Keratinocyte (primary cell): Measurements from ENCODE around the gene PHF23. TPM values are rescaled to one million over a fixed set of nuclear protein-coding genes. Genes with fewer than 3 reads are reported as not detected.

Experiments used
- DNase-seq: peaks from one replicate; pipeline ENCODE4 v3.0.0-alpha.2; 2011; ENCODE audit warnings: low read depth, missing footprints, low spot score
- FAIRE-seq: peaks from 2 replicates; lab custom pipeline; 2011; peaks lifted over from hg19 to GRCh38; lab: Jason Lieb, UNC
- H2AFZ ChIP-seq: 2 replicates; pipeline ENCODE4 v1.6.0; 2012; ENCODE audit warnings: low read length, control low read depth, inconsistent platforms; ENCODE audit not compliant: control insufficient read depth
- H3K27ac ChIP-seq: 2 replicates; pipeline ENCODE4 v1.5.1; 2011; ENCODE audit warnings: low read length; ENCODE audit not compliant: control insufficient read depth, insufficient read depth
- H3K27me3 ChIP-seq: 3 replicates; pipeline ENCODE4 v1.6.0; 2011; ENCODE audit warnings: low read length; ENCODE audit not compliant: control insufficient read depth, insufficient read depth; ENCODE audit errors: extremely low read depth
- H3K36me3 ChIP-seq, 2 experiments: 2 replicates in 1 of 2; 3 replicates in 1 of 2; pipeline ENCODE4 v1.5.1; 2011; ENCODE audit warnings: low read length in 2 of 2, mild to moderate bottlenecking in 1 of 2; ENCODE audit not compliant: control insufficient read depth in 2 of 2, insufficient read depth in 2 of 2; ENCODE audit errors: extremely low read depth in 1 of 2
- H3K4me1 ChIP-seq: 3 replicates; pipeline ENCODE4 v1.5.1; 2011; ENCODE audit warnings: low read length; ENCODE audit not compliant: control insufficient read depth, insufficient read depth; ENCODE audit errors: extremely low read depth
- H3K4me2 ChIP-seq: 3 replicates; pipeline ENCODE4 v1.6.0; 2011; ENCODE audit warnings: low read depth, low read length; ENCODE audit not compliant: control insufficient read depth, insufficient read depth; ENCODE audit errors: extremely low read depth
- H3K4me3 ChIP-seq, 3 experiments: fragments of 200-600 bp in 1 of 3; sonication (generic) in 1 of 3; 2 replicates in 2 of 3; 3 replicates in 1 of 3; pipeline ENCODE4 v1.5.1; 2011 to 2016; ENCODE audit warnings: low read length in 3 of 3, mild to moderate bottlenecking in 3 of 3, control low read depth in 2 of 3, inconsistent platforms in 1 of 3, low read depth in 1 of 3, mixed read lengths in 1 of 3, mixed run types in 1 of 3, moderate library complexity in 1 of 3; ENCODE audit not compliant: control insufficient read depth in 2 of 3, insufficient read depth in 2 of 3; ENCODE audit errors: extremely low read depth in 1 of 3
- H3K79me2 ChIP-seq: 2 replicates; pipeline ENCODE4 v1.6.0; 2012; ENCODE audit warnings: low read length; ENCODE audit not compliant: control insufficient read depth, insufficient read depth
- H3K9ac ChIP-seq: 3 replicates; pipeline ENCODE4 v1.6.0; 2011; ENCODE audit warnings: low read length; ENCODE audit not compliant: control insufficient read depth, insufficient read depth; ENCODE audit errors: extremely low read depth
- H3K9me1 ChIP-seq: 3 replicates; pipeline ENCODE4 v1.6.0; 2011; ENCODE audit warnings: low read length; ENCODE audit not compliant: control insufficient read depth, insufficient read depth; ENCODE audit errors: extremely low read depth
- H3K9me3 ChIP-seq: 2 replicates; pipeline ENCODE4 v1.5.1; 2012; ENCODE audit warnings: low read depth, low read length; ENCODE audit not compliant: control insufficient read depth
- H4K20me1 ChIP-seq: 3 replicates; pipeline ENCODE4 v1.6.0; 2011; ENCODE audit warnings: low read length; ENCODE audit not compliant: control insufficient read depth, insufficient read depth; ENCODE audit errors: extremely low read depth
- EZH2 ChIP-seq: IDR thresholded peaks from one replicate; pipeline ENCODE4 v1.6.1; 2012; ENCODE audit warnings: inconsistent platforms, mild to moderate bottlenecking, low read length, moderate library complexity
- dilution Hi-C: fragments of 300-500 bp; cut with MboI; formaldehyde crosslinking; loops from one replicate; pipeline ENCODE4 v1.7.0; 2020; ENCODE audit warnings: low sequenced_read_pairs; ENCODE audit not compliant: extremely low pct_ligation_motif_present
- polyA plus RNA-seq, 5 experiments: library from polyadenylated mRNA; depleted of rRNA in 3 of 5; stranded (reverse) in 3 of 5; stranded (forward) in 1 of 5; unstranded in 1 of 5; fragments of >200 nt; gene quantifications; 1 replicate in 1 of 5; 2 replicates in 3 of 5; 3 replicates in 1 of 5; pipeline versions ENCODE4 v1.2.1 to v1.2.3, GENCODE V29; 2011 to 2012; ENCODE audit warnings: missing spikeins in 2 of 5, low read depth in 1 of 5, low replicate concordance in 1 of 5
- TF ChIP-seq, protein P1 (sequence below), 3 experiments: IDR thresholded peaks in 1 of 3; conservative IDR thresholded peaks in 1 of 3; optimal IDR thresholded peaks in 1 of 3; 2 replicates in 2 of 3; 3 replicates in 1 of 3; pipeline versions ENCODE3 to v1.5.1; 2011; ENCODE audit warnings: low read length in 3 of 3, mild to moderate bottlenecking in 3 of 3, moderate library complexity in 2 of 3, control low read depth in 1 of 3, inconsistent platforms in 1 of 3; ENCODE audit not compliant: insufficient read depth in 2 of 3; ENCODE audit errors: extremely low read depth in 1 of 3

The PHF23 gene
- polyA plus RNA-seq, 1 donor (not counting 4 experiments of a cell fraction or from before 2014, with no cell fraction given) = 52.8 TPM

DNA sequence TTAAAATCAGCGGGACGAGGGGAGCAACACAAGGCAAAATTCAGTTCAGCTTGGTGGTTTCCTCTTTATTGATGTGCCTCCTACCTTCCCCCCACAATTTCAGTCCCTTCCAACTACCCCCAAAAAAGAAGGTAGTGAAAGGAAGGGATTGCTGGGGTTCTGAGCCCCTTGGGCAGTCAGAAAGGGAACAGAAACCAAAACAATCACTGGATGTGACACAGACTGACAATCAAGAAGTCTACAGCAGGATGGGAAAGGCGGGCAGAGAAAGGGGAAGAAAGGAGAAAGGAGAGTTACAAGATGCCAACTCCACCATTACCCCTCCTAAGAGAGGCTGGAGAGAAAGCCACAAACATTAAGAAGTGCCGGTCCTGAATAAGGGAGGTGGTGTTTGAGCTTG lies 1.1 kb upstream of the PHF23 start:
- Histone ChIP-seq H3K4me3 (no peak overlapping the region), H3K36me3 (peaks cover 20 to 30% of the 10 kb centered on the region in 2 experiments), H3K9me1 (no peaks in the 10 kb centered on the region), H2AFZ (no peak overlapping the region), H4K20me1 (no peaks in the 10 kb centered on the region), H3K27ac (no peak overlapping the region), H3K4me2 (peak overlapping the region; percentile 86), H3K9me3 (no peaks in the 10 kb centered on the region), H3K27me3 (no peaks in the 10 kb centered on the region), H3K79me2 (peaks cover 40% of the 10 kb centered on the region), H3K9ac (no peak overlapping the region), H3K4me1 (peaks cover 33% of the 10 kb centered on the region)
- DNase-seq = no peak
- no peak for FAIRE-seq
- dilution Hi-C loops = no loop called here
- TF ChIP-seq, protein P1, sequence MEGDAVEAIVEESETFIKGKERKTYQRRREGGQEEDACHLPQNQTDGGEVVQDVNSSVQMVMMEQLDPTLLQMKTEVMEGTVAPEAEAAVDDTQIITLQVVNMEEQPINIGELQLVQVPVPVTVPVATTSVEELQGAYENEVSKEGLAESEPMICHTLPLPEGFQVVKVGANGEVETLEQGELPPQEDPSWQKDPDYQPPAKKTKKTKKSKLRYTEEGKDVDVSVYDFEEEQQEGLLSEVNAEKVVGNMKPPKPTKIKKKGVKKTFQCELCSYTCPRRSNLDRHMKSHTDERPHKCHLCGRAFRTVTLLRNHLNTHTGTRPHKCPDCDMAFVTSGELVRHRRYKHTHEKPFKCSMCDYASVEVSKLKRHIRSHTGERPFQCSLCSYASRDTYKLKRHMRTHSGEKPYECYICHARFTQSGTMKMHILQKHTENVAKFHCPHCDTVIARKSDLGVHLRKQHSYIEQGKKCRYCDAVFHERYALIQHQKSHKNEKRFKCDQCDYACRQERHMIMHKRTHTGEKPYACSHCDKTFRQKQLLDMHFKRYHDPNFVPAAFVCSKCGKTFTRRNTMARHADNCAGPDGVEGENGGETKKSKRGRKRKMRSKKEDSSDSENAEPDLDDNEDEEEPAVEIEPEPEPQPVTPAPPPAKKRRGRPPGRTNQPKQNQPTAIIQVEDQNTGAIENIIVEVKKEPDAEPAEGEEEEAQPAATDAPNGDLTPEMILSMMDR (optimal IDR thresholded peaks at IDR 0.05 in 1 of 3, IDR thresholded peaks at IDR 0.05 in 1 of 3, conservative IDR thresholded peaks at IDR 0.05 in 1 of 3; ENCODE audit: extremely low read depth in 1 of 3, insufficient read depth in 2 of 3, low read length in 3 of 3) = no peak
- TF ChIP-seq EZH2 = no peak

DNA sequence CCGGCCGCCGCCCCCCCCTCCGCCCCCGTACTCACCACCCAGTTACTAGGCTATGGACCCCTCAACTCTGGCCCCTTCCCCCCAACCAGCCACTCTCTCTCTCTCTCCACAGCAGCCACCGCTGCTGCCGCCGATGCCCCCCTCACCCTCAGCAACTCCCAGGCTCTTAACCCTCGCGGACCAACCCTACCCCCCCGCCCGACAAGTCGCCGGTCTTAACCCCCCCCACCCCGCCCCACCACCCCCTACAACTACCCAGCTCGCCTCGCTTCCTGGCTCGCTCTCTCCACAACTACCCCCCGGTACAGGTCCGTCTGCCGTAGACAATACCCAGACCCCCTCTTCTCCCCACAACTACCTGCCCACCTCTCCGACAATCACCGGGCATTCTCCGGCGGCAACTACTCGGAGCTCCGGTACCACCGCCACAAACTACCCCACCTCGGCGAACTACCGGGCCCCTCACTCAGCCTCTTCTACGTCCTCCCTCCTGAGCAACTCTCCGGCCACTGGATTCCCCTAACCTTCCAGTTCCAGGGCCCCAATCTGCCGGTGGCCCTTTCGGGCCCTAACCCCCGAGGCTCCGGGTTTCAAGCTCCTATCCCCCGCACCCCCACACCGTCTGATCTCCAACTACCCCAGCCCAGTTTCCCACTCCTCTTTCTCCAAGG lies 702 bp downstream of the PHF23 start:
- dilution Hi-C loops = no loop called here
- Histone ChIP-seq H2AFZ (no peak overlapping the region), H3K27me3 (no peaks in the 10 kb centered on the region), H3K9me3 (no peaks in the 10 kb centered on the region), H3K9ac (peak overlapping the region; percentile 97), H3K4me1 (peaks cover 41% of the 10 kb centered on the region), H3K4me2 (peak overlapping the region; percentile 12), H3K79me2 (peaks cover 44% of the 10 kb centered on the region), H4K20me1 (no peaks in the 10 kb centered on the region), H3K4me3 (peak overlapping the region; percentile 87 to 95 (median 90)), H3K27ac (peak overlapping the region; percentile 84), H3K36me3 (peaks cover 17 to 31% of the 10 kb centered on the region in 2 experiments), H3K9me1 (no peaks in the 10 kb centered on the region)
- TF ChIP-seq EZH2 = no peak
- TF ChIP-seq, protein P1 (optimal IDR thresholded peaks at IDR 0.05 in 1 of 3, IDR thresholded peaks at IDR 0.05 in 1 of 3, conservative IDR thresholded peaks at IDR 0.05 in 1 of 3; ENCODE audit: extremely low read depth in 1 of 3, insufficient read depth in 2 of 3, low read length in 3 of 3) = no peak
- DNase-seq (no peak), FAIRE-seq (no peak)
